22Rv1 (cell line): ENCODE data around the gene SOWAHD.

ENCODE experiments used
- H3K27ac ChIP-seq: fragments of 450-650 bp; 2 replicates; pipeline ENCODE4 v1.5.1; 2017
- ZFX ChIP-seq: fragments of 450-650 bp; IDR thresholded peaks from 2 replicates; pipeline ENCODE4 v1.6.1; 2017; ENCODE audit warnings: antibody characterized with exemption, borderline replicate concordance
- TF ChIP-seq, protein P1 (sequence below): fragments of 450-650 bp; IDR thresholded peaks from 2 replicates; pipeline ENCODE4 v1.5.1; 2017; ENCODE audit warnings: mild to moderate bottlenecking

The SOWAHD gene

GRCh38 chrX:119757979-119758730, at the start of gene SOWAHD:
Gene SOWAHD (plus strand): TSS chrX:119758588. CDS start chrX:119758668, 80 bp downstream.
- no peak for TF ChIP-seq ZFX
- TF ChIP-seq, protein P1, sequence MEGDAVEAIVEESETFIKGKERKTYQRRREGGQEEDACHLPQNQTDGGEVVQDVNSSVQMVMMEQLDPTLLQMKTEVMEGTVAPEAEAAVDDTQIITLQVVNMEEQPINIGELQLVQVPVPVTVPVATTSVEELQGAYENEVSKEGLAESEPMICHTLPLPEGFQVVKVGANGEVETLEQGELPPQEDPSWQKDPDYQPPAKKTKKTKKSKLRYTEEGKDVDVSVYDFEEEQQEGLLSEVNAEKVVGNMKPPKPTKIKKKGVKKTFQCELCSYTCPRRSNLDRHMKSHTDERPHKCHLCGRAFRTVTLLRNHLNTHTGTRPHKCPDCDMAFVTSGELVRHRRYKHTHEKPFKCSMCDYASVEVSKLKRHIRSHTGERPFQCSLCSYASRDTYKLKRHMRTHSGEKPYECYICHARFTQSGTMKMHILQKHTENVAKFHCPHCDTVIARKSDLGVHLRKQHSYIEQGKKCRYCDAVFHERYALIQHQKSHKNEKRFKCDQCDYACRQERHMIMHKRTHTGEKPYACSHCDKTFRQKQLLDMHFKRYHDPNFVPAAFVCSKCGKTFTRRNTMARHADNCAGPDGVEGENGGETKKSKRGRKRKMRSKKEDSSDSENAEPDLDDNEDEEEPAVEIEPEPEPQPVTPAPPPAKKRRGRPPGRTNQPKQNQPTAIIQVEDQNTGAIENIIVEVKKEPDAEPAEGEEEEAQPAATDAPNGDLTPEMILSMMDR = no peak
- peak within 1 kb of the TSS; percentile 63 for H3K27ac ChIP-seq

GRCh38 chrX:119708936-119709335, 49.5 kb upstream of the SOWAHD start:
- H3K27ac ChIP-seq = no peak overlapping the region
- no peak for TF ChIP-seq ZFX
- TF ChIP-seq, protein P1 = no peak

GRCh38 chrX:119709630-119710029, 48.8 kb upstream of the SOWAHD start:
- H3K27ac ChIP-seq = no peak overlapping the region
- TF ChIP-seq, protein P1 = no peak

DNA sequence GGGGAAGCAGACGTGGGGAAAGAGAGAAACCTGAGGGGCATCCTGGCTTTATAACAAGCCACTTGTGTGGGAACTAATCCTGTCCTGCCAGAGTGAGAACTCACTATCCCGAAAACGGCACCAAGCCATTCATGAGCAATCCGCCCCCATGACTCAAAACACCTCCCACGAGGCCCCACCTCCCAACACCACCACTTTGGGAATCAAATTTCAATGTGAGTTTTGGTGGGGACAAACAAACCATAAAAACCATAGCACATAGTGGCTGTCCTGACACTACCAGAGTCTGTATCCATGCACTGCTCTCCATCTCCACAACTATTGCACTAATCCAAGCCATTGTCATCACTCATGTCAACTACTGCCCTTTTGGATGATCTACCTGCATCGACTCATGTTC, 36.9 kb upstream of the SOWAHD start:
- no peak overlapping the region for H3K27ac ChIP-seq
- no peak for TF ChIP-seq ZFX
- TF ChIP-seq, protein P1 = no peak

DNA sequence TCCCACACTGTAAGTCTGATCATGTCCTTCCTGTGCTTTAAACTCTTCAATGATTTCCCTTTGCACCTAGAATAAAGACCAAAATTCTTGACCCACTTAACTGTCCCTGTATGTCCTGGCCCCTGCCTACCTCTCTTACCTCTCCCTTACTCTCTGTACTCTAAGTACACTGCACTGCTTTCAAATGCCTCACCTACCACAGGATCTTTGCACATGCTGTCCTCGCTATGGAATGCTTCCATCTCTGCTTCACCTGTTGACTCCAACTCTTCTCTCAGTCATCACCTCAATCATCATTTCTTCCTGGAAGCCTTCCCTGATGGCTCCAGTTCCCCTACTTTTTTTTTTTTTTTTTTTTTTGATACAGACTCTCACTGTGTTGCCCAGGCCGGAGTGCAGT, 36.5 kb upstream of the SOWAHD start:
- TF ChIP-seq, protein P1 = no peak
- TF ChIP-seq ZFX = no peak
- no peak overlapping the region for H3K27ac ChIP-seq

GRCh38 chrX:119726900-119727555, 31.4 kb upstream of the SOWAHD start:
- H3K27ac ChIP-seq = no peak overlapping the region
- TF ChIP-seq, protein P1 = no peak
- no peak for TF ChIP-seq ZFX

GRCh38 chrX:119728487-119728886, 29.9 kb upstream of the SOWAHD start:
- no peak overlapping the region for H3K27ac ChIP-seq
- TF ChIP-seq, protein P1 = no peak
- no peak for TF ChIP-seq ZFX
